C4-2B (cell line): Measurements from ENCODE around the gene TRAK1.

ENCODE experiments used
- H3K27ac ChIP-seq: fragments of 450-650 bp; 2 replicates; pipeline ENCODE4 v1.5.1; 2017
- CTCF ChIP-seq: fragments of 450-650 bp; conservative IDR thresholded peaks from 2 replicates; pipeline ENCODE4 v1.5.1; 2017; ENCODE audit warnings: mild to moderate bottlenecking
- ZFX ChIP-seq: fragments of 450-650 bp; IDR thresholded peaks from 2 replicates; pipeline ENCODE4 v1.6.1; 2017

TRAK1 gene

GRCh38 chr3:42149975-42150374 lies 58.8 kb downstream of the TRAK1 start:
- H3K27ac ChIP-seq = no peak overlapping the region

GRCh38 chr3:42151596-42152168 lies 60.5 kb downstream of the TRAK1 start:
- H3K27ac ChIP-seq = no peak overlapping the region

More at GRCh38 chr3:42149975-42150374, 58.8 kb downstream of the TRAK1 start:
- TF ChIP-seq CTCF = no peak
- TF ChIP-seq ZFX = no peak

GRCh38 chr3:42152193-42152592 lies 61.0 kb downstream of the TRAK1 start:
- H3K27ac ChIP-seq = no peak overlapping the region
- no peak for TF ChIP-seq ZFX

More at GRCh38 chr3:42151596-42152168, 60.5 kb downstream of the TRAK1 start:
- no peak for TF ChIP-seq CTCF
- no peak for TF ChIP-seq ZFX

GRCh38 chr3:42153039-42153438 lies 61.9 kb downstream of the TRAK1 start:
- no peak overlapping the region for H3K27ac ChIP-seq
- TF ChIP-seq CTCF (no peak), ZFX (no peak)

GRCh38 chr3:42157540-42158538 lies 66.7 kb downstream of the TRAK1 start:
- no peak for TF ChIP-seq ZFX
- H3K27ac ChIP-seq = no peak overlapping the region

GRCh38 chr3:42159147-42159546 lies 68.0 kb downstream of the TRAK1 start:
- TF ChIP-seq CTCF (no peak), ZFX (no peak)
- no peak overlapping the region for H3K27ac ChIP-seq

GRCh38 chr3:42159706-42160472 lies 68.7 kb downstream of the TRAK1 start:
- H3K27ac ChIP-seq = no peak overlapping the region
- TF ChIP-seq ZFX (no peak), CTCF (no peak)
